Progenitor cell of endocrine pancreas (in vitro differentiated cells): ENCODE results near the gene RASSF8. TPM values are rescaled to one million over a fixed set of nuclear protein-coding genes. Genes with fewer than 3 reads are reported as not detected.

Experiments
- DNase-seq: peaks from one replicate; pipeline ENCODE4 v3.0.0; 2021; ENCODE audit warnings: low spot score; ENCODE audit not compliant: unreplicated experiment
- H3K27ac Mint-ChIP-seq: 2 replicates; pipeline ENCODE4 v1.8.0; 2021; ENCODE audit warnings: mild to moderate bottlenecking, moderate library complexity, mixed read lengths
- H3K27me3 Mint-ChIP-seq: 2 replicates; pipeline ENCODE4 v1.8.0; 2021; ENCODE audit warnings: mixed read lengths
- H3K36me3 Mint-ChIP-seq: 2 replicates; pipeline ENCODE4 v1.8.0; 2022; ENCODE audit warnings: mixed read lengths; ENCODE audit not compliant: insufficient read depth
- H3K4me1 Mint-ChIP-seq: 2 replicates; pipeline ENCODE4 v1.8.0; 2021; ENCODE audit warnings: low read depth, mixed read lengths
- H3K4me3 Mint-ChIP-seq: 2 replicates; pipeline ENCODE4 v1.8.0; 2021; ENCODE audit warnings: low read depth, mild to moderate bottlenecking, moderate library complexity, mixed read lengths
- H3K9me3 Mint-ChIP-seq: 2 replicates; pipeline ENCODE4 v1.8.0; 2021; ENCODE audit warnings: low read depth, mixed read lengths
- CTCF ChIP-seq: fragments of 200-600 bp; sonication (generic); IDR thresholded peaks from one replicate; pipeline ENCODE4 v1.5.0; 2021; ENCODE audit warnings: antibody characterized with exemption, mild to moderate bottlenecking; ENCODE audit not compliant: unreplicated experiment
- total RNA-seq: library from RNA; stranded (reverse); gene quantifications from 2 replicates; pipeline ENCODE4 v1.2.1, GENCODE V29; 2021

Gene RASSF8
- total RNA-seq, 1 donor from 2014 or later, result 38.8 TPM

- peaks cover 7% of the 10 kb centered on the region for H3K27me3 Mint-ChIP-seq
- peaks cover 2% of the 10 kb centered on the region for H3K36me3 Mint-ChIP-seq
- peaks cover 20% of the 10 kb centered on the region for H3K4me1 Mint-ChIP-seq
- H3K27ac Mint-ChIP-seq, result no peak overlapping the region
- DNase-seq, result no peak
- no peak for TF ChIP-seq CTCF
- H3K9me3 Mint-ChIP-seq, result no peaks in the 10 kb centered on the region
- H3K4me3 Mint-ChIP-seq, result no peak overlapping the region
These were observed 20.6 kb downstream of the RASSF8 start for GRCh38 chr12:25979059-25979458.

- H3K36me3 Mint-ChIP-seq, result peaks cover 2% of the 10 kb centered on the region
- H3K27me3 Mint-ChIP-seq, result peaks cover 7% of the 10 kb centered on the region
- no peak for TF ChIP-seq CTCF
- H3K4me3 Mint-ChIP-seq, result no peak overlapping the region
- H3K4me1 Mint-ChIP-seq, result peaks cover 18% of the 10 kb centered on the region
- no peaks in the 10 kb centered on the region for H3K9me3 Mint-ChIP-seq
- no peak for DNase-seq
- H3K27ac Mint-ChIP-seq, result no peak overlapping the region
These were observed 21.1 kb downstream of the RASSF8 start for GRCh38 chr12:25979563-25979962.

- H3K4me1 Mint-ChIP-seq, result peaks cover 13% of the 10 kb centered on the region
- H3K9me3 Mint-ChIP-seq, result no peaks in the 10 kb centered on the region
- H3K27ac Mint-ChIP-seq, result no peak overlapping the region
- peaks cover 5% of the 10 kb centered on the region for H3K27me3 Mint-ChIP-seq
- peaks cover 2% of the 10 kb centered on the region for H3K36me3 Mint-ChIP-seq
- no peak for TF ChIP-seq CTCF
- no peak for DNase-seq
- no peak overlapping the region for H3K4me3 Mint-ChIP-seq
These were observed 21.6 kb downstream of the RASSF8 start for GRCh38 chr12:25980035-25980434.

- peaks cover 2% of the 10 kb centered on the region for H3K36me3 Mint-ChIP-seq
- H3K27ac Mint-ChIP-seq, result no peak overlapping the region
- no peak for TF ChIP-seq CTCF
- no peak overlapping the region for H3K4me3 Mint-ChIP-seq
- no peaks in the 10 kb centered on the region for H3K9me3 Mint-ChIP-seq
- peaks cover 13% of the 10 kb centered on the region for H3K4me1 Mint-ChIP-seq
- DNase-seq, result no peak
- peaks cover 4% of the 10 kb centered on the region for H3K27me3 Mint-ChIP-seq
These were observed 23.1 kb downstream of the RASSF8 start for GRCh38 chr12:25981597-25981996.

- DNase-seq, result no peak
- H3K27me3 Mint-ChIP-seq, result no peaks in the 10 kb centered on the region
- peaks cover 15% of the 10 kb centered on the region for H3K4me1 Mint-ChIP-seq
- no peak for TF ChIP-seq CTCF
- no peaks in the 10 kb centered on the region for H3K36me3 Mint-ChIP-seq
- H3K9me3 Mint-ChIP-seq, result no peaks in the 10 kb centered on the region
- no peak overlapping the region for H3K4me3 Mint-ChIP-seq
- H3K27ac Mint-ChIP-seq, result no peak overlapping the region
These were observed 23.9 kb downstream of the RASSF8 start for GRCh38 chr12:25982416-25982815.
